Measurements from ENCODE around the gene EFCAB13. TPM values are rescaled to one million over a fixed set of nuclear protein-coding genes. Genes with fewer than 3 reads are reported as not detected.
A peak's percentile ranks its signal among the peaks of the same experiment; 100 is the strongest.

EFCAB13 gene
- 3.0 TPM for total RNA-seq
- long read RNA-seq, partial matches to known transcripts: 0 of 1 reads
- long read RNA-seq, other reads (novel, unspliced or antisense): 1 of 1 reads

DNA sequence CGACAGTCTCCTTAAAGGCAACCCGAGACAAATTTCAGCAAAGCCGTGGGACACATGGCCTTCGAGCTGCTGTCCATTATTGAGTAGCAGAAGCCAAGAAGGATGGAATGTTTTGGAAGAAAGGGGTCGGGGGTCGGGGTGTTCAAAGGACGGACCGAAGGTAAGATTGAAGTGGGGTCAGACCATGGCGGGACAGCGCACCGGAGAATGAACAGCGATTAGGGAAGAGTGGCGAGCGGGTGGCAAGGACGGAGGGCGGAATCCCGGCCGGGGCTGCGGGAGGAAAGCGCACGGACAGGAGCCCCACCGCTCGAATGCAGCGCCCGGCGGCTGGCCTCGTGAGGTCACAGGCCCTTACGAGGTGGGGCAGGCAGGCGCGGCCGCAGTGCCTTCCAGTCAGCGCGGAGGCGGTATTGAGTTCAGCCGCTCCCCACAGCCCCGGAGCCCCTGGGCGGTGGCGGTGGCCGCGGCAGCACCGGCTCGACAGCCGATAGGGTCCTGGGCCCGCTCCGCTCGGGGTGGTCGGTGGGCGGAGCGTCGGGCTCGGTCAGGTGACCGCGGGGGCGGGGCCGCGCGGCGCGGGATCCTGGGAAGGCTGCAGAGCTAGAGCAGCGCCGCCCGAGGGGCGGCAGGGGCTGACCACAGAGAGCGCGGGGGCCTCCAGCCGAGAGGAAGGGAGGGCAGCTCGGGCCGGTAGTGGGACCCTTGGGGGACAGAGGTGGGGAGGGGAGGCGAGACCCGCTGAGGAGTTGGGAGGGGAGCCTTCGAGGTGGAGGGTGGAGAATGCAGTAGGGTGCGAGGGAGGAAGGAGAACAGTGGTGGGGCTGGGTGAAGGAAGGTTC lies at the start of gene EFCAB13:
Gene EFCAB13, plus strand, starts transcription at position 574 of the 842 bp plus-strand sequence. CDS start 4,399 bp downstream, outside the sequence.
- intact Hi-C loops (cut with DNase I): loop anchor here (5.0 kb wide), 1 partner anchor 46 kb away; no protein-coding TSS in a partner anchor
- peak; percentile 93 for DNase-seq (ENCODE audit: low spot score)

DNA sequence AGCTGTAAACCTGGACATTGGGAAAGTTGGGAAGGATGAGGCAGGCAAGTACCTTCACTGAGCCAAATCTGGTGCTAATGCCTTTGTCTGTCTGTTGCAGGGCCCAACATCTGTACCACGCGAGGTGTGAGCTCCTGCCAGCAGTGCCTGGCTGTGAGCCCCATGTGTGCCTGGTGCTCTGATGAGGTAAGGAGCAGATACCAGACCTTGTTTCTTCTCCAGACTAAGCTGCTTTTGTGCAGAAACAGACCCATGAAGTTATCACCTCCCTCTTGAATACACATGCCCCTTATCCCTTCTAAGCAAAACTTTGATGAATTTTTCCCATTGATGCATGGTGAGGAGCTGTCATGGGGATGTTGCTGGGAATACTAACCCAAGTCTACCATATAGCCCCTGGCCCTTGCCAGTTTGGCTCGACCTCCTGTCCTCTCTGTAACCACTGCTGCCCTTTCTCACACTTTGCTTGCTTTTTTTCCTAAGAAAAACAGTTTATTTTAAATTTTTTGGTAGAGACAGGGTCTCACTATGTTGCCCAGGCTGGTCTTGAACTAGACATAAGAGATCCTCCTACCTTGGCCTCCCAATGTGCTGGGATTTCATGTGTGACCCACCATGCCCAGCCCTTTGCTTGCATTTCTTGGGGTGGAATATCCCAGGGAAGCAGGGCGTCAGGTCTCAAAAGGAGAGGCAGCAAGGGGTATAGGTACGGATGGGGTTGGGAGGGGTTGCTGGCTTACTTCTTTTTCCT lies 49.3 kb upstream of the EFCAB13 start:
- intact Hi-C loops (cut with DNase I): loop anchor here (5.0 kb wide), 1 partner anchor 48 kb away; the partner anchor contains the start of gene EFCAB13
- DNase-seq (ENCODE audit: low spot score): peak; percentile 22

DNA sequence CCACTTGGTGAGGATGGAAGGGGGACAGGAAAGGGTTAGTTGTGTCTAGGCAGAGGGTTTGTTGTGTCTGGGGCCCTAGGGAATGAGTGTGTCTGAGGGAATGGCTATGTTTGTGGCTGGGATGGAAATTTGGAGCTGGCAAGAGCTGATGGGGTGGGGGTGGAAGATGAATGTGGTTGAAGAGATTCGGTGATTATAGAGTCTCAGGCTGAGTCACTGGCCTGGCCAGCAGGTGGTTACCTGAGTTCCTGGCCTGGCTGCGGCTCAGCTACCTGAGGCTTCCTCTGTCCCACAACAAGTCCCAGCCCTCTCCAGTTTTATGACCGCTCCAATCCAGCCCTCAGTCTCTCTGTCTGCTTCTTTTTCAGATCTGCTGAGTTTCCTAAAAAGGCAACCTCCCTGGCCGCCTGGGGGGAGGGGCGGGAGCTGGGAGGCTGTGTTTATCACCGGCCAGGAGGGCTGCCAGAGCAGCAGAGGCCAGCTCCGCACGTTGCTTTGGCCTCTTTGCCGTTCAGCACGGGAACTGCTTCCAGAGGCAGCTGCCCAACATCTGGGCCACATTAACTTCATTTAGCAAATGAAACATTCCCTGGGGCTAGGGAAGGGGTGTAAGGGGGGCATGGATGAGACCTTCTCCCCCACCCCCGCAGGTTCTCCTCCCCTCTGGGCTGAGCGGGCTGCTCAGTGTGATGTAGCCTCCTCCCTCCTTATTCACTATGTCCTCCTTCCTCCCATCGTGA lies 48.3 kb upstream of the EFCAB13 start:
- intact Hi-C loops (cut with DNase I): loop anchor here (5.0 kb wide), 1 partner anchor 47 kb away; the partner anchor contains the start of gene EFCAB13
- peak; percentile 88 for DNase-seq (ENCODE audit: low spot score)

- no peak for DNase-seq (ENCODE audit: low spot score)
- intact Hi-C loops (cut with DNase I): loop anchor here (5.0 kb wide), 1 partner anchor 46 kb away; the partner anchor contains the start of gene EFCAB13
These were observed 47.3 kb upstream of the EFCAB13 start for GRCh38 chr17:47276444-47276843.

DNA sequence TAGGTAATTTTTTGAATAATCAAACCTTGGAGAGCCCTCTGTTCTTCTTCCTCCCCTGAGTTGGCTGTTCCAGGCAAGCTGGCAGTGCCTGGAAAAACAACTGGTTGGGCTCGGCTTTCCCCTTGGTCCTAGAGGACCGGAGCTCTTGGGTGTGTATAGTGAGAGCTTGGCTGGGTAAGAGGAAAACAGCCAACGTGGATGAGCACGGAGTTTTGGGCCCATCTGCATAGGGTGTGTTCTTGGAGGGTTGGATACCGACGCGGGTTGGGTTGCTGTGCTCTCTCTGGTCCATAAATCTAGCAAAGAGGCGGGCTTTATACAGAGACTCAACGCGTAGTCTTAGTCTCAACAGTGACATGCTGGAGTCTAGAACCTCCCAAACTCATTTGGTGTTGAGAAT lies 46.9 kb upstream of the EFCAB13 start:
- DNase-seq (ENCODE audit: low spot score): no peak
- intact Hi-C loops (cut with DNase I): loop anchor here (5.0 kb wide), 1 partner anchor 45 kb away; the partner anchor contains the start of gene EFCAB13

- no peak for DNase-seq (ENCODE audit: low spot score)
- intact Hi-C loops (cut with DNase I): loop anchor here (2.0 to 5.0 kb wide), 2 partner anchors 37 to 44 kb away; partner anchors contain the start of gene EFCAB13
These were observed 45.8 kb upstream of the EFCAB13 start for GRCh38 chr17:47277921-47278320.

- no peak for DNase-seq (ENCODE audit: low spot score)
- intact Hi-C loops (cut with DNase I): loop anchor here (2.0 to 5.0 kb wide), 2 partner anchors 38 to 44 kb away; partner anchors contain the start of gene EFCAB13
These were observed 45.2 kb upstream of the EFCAB13 start for GRCh38 chr17:47278561-47278960.

DNA sequence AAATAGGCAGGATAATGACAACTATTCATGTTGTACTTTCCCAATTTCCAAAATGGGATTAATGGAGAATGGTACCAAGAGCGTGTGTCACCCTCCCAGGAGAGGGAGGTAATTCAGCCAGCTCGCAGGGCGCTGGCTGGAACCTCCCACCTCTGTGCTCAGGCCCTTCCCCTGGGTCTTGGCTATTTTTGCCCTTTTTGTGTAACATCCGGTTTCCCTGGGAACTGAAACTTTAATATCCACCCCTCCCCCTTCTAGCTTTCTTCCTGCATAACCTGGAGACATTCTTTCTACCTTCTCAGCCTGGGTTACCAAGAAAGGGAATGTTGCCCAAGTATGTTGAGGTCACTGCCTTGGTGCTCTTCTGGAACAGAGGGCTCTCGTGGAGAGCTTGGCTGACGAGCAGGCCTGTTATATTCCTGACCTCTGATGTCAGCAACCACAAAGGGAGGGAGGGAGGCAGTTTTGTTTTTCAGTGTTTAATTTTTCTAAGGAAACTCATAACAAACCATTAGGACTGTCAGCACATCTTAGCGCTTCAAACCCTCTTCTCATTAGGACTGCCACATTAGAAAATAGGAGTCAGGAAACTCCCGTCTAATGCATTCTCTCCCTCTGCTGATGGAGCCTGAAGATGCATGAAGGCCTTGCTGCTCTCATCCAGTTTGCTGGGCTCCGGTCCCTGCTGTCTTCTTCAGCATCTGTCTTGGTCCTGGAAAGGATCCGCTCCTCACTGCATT lies 44.5 kb upstream of the EFCAB13 start:
- DNase-seq (ENCODE audit: low spot score): no peak
- intact Hi-C loops (cut with DNase I): loop anchor here (2.0 to 5.0 kb wide), 2 partner anchors 38 to 43 kb away; partner anchors contain the start of gene EFCAB13

DNA sequence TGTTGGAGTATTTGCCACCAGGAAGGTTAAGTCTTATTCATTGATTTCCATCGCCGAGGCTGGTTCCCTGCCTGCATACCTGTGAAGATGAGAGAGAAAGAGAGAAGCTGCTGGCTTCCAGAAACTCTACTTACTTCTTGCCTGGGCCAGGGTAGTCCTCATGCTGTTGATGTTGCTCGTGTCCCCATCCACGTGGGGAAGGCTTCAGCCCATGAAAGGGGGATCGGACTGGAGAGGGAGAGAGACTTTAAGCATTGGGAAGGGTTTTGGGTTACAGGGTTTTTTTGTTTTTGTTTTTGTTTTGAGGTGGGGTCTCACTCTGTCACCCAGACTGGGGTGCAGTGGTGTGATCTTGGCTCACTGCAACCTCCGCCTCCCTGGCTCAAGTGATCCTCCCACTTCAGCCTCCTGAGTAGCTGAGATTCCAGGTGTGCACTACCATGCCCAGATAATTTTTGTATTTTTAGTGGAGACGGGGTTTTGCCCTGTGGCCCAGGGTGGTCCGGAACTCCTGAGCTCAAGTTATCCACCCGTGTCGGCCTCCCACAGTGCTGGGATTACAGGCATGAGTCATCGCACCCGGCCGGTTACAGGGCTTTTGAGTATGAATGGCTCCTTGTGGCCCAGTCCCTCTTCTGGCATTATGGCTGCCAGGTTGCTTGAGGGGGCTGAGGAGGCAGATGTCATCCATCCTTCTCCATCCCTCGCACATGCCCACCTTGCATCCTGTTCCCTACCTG lies 43.5 kb upstream of the EFCAB13 start:
- DNase-seq (ENCODE audit: low spot score): no peak
- intact Hi-C loops (cut with DNase I): no loop called here

DNA sequence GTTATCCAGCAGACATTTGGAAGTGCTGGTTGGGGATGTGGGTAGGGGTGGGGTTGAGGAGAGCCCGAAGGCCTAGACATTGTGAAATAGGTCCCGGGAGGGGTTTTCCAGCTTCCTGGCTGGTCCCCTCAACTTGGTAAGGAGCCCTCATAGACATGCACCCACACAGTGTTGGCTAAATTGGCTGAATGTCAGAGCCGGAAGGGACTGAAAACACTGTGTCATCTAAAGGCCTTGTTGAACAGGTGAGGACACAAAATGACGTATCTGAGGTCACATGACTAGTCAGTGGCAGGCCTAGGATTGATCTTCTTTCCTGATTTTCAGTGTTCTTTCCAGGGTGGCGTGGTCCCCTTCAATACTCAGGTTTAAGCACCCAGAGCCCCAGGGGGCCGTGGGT lies 42.5 kb upstream of the EFCAB13 start:
- intact Hi-C loops (cut with DNase I): no loop called here
- no peak for DNase-seq (ENCODE audit: low spot score)

- intact Hi-C loops (cut with DNase I): no loop called here
- no peak for DNase-seq (ENCODE audit: low spot score)
These were observed 38.8 kb upstream of the EFCAB13 start for GRCh38 chr17:47285003-47285402.

DNA sequence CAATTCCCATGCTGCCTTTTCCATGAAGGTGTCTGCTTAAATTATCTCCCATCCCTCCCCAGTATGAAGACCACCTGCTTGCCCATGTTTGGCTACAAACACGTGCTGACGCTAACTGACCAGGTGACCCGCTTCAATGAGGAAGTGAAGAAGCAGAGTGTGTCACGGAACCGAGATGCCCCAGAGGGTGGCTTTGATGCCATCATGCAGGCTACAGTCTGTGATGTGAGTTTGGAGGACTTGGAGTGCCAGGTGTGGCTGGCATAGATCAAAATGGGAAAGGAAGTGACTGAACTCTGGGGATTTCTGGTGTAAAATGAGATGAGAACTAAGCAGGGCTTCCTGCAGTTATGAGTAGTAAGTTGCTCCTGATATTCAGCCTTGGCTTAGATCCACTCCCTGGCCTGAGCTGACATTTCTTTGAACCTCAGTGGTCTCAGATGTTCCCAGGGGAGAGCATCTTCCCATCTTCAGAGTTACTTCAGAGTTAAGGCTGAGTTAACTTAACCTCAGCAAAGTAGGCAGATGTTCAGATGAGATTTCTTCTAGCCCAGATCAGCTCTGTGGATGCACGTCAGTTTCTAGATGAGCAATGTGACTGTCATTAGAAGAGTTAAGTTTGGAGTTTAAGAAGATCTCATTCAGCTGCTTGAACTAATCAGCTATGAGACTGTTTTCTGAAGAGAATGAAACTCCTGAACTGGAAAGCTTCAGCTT lies 37.4 kb upstream of the EFCAB13 start:
- intact Hi-C loops (cut with DNase I): no loop called here
- no peak for DNase-seq (ENCODE audit: low spot score)

DNA sequence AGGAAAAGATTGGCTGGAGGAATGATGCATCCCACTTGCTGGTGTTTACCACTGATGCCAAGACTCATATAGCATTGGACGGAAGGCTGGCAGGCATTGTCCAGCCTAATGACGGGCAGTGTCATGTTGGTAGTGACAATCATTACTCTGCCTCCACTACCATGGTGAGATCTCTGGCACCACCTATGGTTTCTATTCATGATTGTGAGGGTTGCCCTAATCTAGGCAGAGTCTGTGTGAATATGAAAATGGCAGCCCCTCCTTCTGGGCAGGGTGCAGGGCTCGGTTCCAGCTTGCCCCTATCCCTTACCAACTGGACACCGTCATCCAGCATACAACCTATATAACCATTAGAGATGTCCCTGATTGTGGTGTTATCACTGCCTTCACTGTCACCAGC lies 36.7 kb upstream of the EFCAB13 start:
- DNase-seq (ENCODE audit: low spot score): no peak
- intact Hi-C loops (cut with DNase I): no loop called here

DNA sequence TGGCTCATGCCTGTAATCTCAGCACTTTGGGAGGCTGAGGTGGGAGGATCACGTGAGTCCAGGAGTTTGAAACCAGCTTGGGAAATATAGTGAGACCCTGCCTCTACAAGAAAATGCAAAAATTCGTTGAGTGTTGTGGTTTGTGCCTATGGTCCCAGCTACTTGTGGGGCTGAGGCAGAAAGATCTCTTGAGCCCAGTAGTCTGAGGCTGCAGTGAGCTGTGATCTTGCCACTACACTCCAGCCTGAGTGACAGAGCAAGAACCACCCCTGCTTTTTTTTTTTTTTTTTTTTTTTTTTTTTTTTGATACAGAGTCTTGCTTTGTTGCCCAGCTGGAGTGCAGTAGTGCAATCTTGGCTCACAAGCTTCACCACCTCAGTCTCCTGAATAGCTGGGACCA lies 36.1 kb upstream of the EFCAB13 start:
- intact Hi-C loops (cut with DNase I): no loop called here
- DNase-seq (ENCODE audit: low spot score): no peak

DNA sequence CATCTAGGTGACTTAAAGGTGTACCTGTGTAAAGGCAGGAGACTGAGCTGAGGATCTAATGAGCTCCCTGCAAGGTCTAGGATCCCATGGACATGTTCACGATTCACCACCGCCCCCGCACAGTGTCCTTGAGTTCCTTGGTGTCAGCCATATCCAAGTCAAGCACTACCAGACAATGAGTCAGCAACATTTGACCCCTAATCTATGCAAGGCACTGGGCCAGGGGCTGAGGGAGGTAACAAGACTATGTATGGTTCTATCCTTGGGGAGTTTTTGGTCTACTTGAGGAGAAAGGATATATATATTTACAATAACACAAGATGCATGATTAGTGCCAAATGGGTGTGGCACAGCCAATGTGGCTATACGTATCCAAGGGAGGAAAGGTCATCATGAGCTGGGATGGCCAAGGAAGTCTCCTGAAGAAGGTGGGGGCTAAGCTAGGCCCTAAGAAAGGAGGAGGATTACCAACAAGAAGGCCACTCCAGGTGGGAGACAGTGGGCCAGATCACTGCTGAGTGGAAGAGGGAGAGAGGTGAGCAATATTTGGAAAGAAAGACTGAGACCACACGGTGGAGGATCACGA lies 35.1 kb upstream of the EFCAB13 start:
- no peak for DNase-seq (ENCODE audit: low spot score)
- intact Hi-C loops (cut with DNase I): no loop called here

- DNase-seq (ENCODE audit: low spot score): no peak
- intact Hi-C loops (cut with DNase I): no loop called here
These were observed 34.5 kb upstream of the EFCAB13 start for GRCh38 chr17:47289302-47289701.

GRCh38 chr17:47290870-47291241 lies 32.9 kb upstream of the EFCAB13 start:
- intact Hi-C loops (cut with DNase I): no loop called here
- no peak for DNase-seq (ENCODE audit: low spot score)
